Measurements from ENCODE around the gene FBLIM1.

- TF ChIP-seq, protein P1, sequence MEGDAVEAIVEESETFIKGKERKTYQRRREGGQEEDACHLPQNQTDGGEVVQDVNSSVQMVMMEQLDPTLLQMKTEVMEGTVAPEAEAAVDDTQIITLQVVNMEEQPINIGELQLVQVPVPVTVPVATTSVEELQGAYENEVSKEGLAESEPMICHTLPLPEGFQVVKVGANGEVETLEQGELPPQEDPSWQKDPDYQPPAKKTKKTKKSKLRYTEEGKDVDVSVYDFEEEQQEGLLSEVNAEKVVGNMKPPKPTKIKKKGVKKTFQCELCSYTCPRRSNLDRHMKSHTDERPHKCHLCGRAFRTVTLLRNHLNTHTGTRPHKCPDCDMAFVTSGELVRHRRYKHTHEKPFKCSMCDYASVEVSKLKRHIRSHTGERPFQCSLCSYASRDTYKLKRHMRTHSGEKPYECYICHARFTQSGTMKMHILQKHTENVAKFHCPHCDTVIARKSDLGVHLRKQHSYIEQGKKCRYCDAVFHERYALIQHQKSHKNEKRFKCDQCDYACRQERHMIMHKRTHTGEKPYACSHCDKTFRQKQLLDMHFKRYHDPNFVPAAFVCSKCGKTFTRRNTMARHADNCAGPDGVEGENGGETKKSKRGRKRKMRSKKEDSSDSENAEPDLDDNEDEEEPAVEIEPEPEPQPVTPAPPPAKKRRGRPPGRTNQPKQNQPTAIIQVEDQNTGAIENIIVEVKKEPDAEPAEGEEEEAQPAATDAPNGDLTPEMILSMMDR (IDR thresholded peaks at IDR 0.05): no peak
- TF ChIP-seq POLR2A (IDR thresholded peaks at IDR 0.05): no peak
These were observed 36.2 kb upstream of the FBLIM1 start for GRCh38 chr1:15722411-15722810.

Data from breast epithelium (tissue), 3 donors.